Neuron (in vitro differentiated cells): ENCODE data around the gene TLE3.

Source experiments
- H2AFZ ChIP-seq: one replicate; pipeline ENCODE4 v1.6.1; 2013; ENCODE audit warnings: low read depth, mild to moderate bottlenecking, inconsistent platforms, low read length, moderate library complexity
- H3K27me3 ChIP-seq: one replicate; pipeline ENCODE4 v1.6.1; 2013; ENCODE audit warnings: low read length; ENCODE audit not compliant: insufficient read depth
- H3K36me3 ChIP-seq: one replicate; pipeline ENCODE4 v1.6.1; 2013; ENCODE audit warnings: low read length; ENCODE audit not compliant: insufficient read depth
- H3K4me1 ChIP-seq: one replicate; pipeline ENCODE4 v1.6.1; 2013; ENCODE audit warnings: low read length; ENCODE audit not compliant: insufficient read depth
- H3K4me3 ChIP-seq: 2 replicates; pipeline ENCODE4 v1.5.1; 2013; ENCODE audit warnings: mild to moderate bottlenecking, low read length, moderate library complexity
- H3K9me3 ChIP-seq: one replicate; pipeline ENCODE4 v1.6.1; 2013; ENCODE audit warnings: low read length

Gene TLE3

DNA sequence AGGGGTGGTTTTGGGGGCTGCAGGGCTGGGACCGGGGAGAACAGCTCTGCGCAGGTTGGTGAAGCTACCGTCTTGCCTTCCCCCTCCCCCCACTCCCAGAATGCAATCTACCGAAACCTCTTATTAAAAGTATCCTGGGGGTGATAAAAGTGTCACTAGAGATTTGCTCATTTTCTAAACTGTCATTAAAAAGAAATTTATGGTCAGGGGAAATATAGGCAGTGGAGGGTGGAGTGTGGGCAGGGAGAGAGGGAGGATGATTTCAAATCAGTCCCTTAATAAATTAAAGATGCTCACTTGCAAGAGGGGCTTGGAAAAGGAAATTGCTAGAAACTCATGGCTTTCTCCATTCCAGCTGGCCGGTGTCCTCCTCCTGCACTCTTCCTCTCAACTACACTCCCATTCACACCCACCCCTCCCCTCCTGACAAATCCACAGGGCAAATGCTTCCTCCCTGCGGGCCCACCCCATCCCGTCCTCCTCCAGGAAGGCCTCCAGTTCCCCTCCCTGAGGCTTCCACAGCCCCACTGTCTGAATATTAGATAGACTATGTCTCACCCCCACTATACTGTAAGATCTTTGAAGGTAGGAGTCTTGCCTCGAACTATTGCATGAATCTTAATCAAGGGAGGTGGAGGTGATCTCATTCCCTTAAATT, 83.9 kb downstream of the TLE3 start:
- peaks cover 48% of the 10 kb centered on the region for H3K27me3 ChIP-seq
- no peaks in the 10 kb centered on the region for H3K36me3 ChIP-seq
- H3K9me3 ChIP-seq, result no peaks in the 10 kb centered on the region
- H2AFZ ChIP-seq, result no peak overlapping the region
- H3K4me3 ChIP-seq, result no peak overlapping the region
- H3K4me1 ChIP-seq, result no peaks in the 10 kb centered on the region

DNA sequence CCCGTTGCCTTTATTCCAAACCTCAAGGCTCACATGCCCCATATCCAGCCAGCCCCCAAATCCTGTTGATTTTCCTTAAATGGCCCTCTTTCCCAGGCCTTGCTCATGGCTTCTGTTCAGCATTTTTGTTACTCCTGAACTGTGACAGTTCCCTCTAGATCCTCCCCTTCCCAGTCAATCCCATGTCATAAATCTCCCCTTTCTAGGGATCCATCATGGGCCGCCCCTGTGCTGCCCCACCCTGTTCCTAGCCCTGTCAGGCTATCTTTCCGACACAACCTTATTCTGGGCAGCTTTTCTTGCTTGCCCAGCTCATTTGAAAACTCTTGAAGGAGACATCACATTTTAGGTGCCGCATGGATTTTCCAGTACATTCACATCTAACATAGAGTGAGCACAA, 84.8 kb downstream of the TLE3 start:
- H3K4me3 ChIP-seq, result no peak overlapping the region
- no peaks in the 10 kb centered on the region for H3K9me3 ChIP-seq
- no peak overlapping the region for H2AFZ ChIP-seq
- H3K27me3 ChIP-seq, result peaks cover 50% of the 10 kb centered on the region
- no peaks in the 10 kb centered on the region for H3K4me1 ChIP-seq
- no peaks in the 10 kb centered on the region for H3K36me3 ChIP-seq

- Histone ChIP-seq H3K9me3 (no peaks in the 10 kb centered on the region), H2AFZ (no peak overlapping the region), H3K36me3 (no peaks in the 10 kb centered on the region), H3K27me3 (peaks cover 49% of the 10 kb centered on the region), H3K4me1 (no peaks in the 10 kb centered on the region), H3K4me3 (no peak overlapping the region)
These were observed 88.9 kb downstream of the TLE3 start for GRCh38 chr15:70008697-70009290.

GRCh38 chr15:70006259-70007147, 91.2 kb downstream of the TLE3 start:
- Histone ChIP-seq H2AFZ (no peak overlapping the region), H3K36me3 (no peaks in the 10 kb centered on the region), H3K9me3 (no peaks in the 10 kb centered on the region), H3K27me3 (peaks cover 35% of the 10 kb centered on the region), H3K4me1 (no peaks in the 10 kb centered on the region), H3K4me3 (no peak overlapping the region)

DNA sequence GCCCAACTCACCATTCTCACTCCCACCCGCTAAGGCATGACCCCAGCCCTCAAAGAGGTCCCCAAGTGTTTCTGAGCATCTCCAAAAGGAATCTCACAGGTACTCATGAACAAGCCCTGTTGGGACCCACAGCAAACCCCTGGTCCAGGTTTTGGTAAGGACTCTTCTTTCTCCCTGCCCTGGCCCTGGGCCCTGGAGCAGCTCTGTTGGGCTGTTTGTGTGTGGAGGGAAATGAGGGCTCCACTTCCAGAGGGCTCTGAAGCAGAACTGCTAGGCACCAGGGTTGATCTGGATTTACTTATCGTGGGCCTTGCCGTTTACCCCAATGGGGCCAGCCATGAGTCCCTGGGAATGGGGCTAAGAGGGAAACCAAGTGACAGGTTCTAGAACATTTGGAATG, 92.9 kb downstream of the TLE3 start:
- Histone ChIP-seq H2AFZ (no peak overlapping the region), H3K4me3 (no peak overlapping the region), H3K4me1 (no peaks in the 10 kb centered on the region), H3K9me3 (no peaks in the 10 kb centered on the region), H3K27me3 (peaks cover 29% of the 10 kb centered on the region), H3K36me3 (no peaks in the 10 kb centered on the region)

- Histone ChIP-seq H3K4me1 (no peaks in the 10 kb centered on the region), H3K9me3 (no peaks in the 10 kb centered on the region), H3K36me3 (no peaks in the 10 kb centered on the region), H2AFZ (no peak overlapping the region), H3K27me3 (peaks cover 18% of the 10 kb centered on the region), H3K4me3 (no peak overlapping the region)
These were observed 94.8 kb downstream of the TLE3 start for GRCh38 chr15:70002897-70003296.

DNA sequence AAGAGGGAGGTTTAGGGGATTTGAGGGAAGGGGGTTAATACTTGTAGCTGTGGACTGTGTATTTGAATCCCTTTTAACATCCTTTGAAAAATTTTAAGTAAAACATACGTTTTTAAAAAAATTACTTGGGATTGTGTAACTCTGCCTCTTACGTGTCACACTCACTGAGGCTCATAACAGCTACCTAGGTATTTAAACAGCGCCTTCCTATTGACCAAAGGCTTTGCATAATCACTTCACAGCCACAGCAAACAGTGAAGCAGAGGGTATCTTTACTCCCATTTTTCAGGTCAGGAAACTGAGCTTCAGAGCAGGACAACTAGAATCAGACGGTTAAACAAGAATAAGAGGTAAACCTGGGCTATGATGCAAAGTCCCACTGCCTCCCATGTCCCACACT, 95.9 kb downstream of the TLE3 start:
- Histone ChIP-seq H3K4me3 (no peak overlapping the region), H3K27me3 (peaks cover 12% of the 10 kb centered on the region), H2AFZ (no peak overlapping the region), H3K4me1 (no peaks in the 10 kb centered on the region), H3K9me3 (no peaks in the 10 kb centered on the region), H3K36me3 (no peaks in the 10 kb centered on the region)

DNA sequence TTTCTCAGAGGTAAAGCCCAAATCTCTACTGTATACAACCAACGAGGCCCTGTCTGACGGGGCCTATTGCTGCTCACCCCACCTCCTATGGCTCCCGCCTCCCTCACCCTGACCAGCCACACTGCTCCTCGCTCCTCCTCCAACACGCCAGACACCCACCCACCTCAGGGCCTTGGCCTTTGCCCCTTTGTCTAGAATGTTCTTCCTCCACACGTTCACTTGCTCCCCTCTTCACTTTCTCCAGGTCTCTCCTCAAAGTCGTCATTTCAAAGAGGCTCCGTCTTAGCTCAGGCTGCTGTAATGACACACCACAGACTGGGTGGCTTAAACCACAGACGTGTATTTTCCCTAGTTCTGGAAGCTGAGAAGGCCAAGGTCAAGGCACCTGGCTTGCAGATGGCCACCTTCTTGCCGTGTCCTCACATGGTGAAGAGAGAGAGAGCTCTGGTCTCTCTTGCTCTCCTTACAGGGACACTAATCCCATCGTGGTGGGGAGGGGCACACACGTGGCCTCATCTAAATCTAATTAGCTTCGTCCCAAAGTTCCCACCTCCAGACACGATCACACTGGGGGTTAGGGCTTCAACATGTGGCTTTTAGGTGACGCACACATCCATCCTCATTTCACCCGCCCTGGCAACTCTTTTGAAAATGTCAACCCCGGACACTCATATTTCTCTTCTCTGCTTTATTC, 98.2 kb downstream of the TLE3 start:
- H3K27me3 ChIP-seq, result peaks cover 3% of the 10 kb centered on the region
- no peaks in the 10 kb centered on the region for H3K36me3 ChIP-seq
- no peak overlapping the region for H3K4me3 ChIP-seq
- no peaks in the 10 kb centered on the region for H3K4me1 ChIP-seq
- H3K9me3 ChIP-seq, result no peaks in the 10 kb centered on the region
- no peak overlapping the region for H2AFZ ChIP-seq

DNA sequence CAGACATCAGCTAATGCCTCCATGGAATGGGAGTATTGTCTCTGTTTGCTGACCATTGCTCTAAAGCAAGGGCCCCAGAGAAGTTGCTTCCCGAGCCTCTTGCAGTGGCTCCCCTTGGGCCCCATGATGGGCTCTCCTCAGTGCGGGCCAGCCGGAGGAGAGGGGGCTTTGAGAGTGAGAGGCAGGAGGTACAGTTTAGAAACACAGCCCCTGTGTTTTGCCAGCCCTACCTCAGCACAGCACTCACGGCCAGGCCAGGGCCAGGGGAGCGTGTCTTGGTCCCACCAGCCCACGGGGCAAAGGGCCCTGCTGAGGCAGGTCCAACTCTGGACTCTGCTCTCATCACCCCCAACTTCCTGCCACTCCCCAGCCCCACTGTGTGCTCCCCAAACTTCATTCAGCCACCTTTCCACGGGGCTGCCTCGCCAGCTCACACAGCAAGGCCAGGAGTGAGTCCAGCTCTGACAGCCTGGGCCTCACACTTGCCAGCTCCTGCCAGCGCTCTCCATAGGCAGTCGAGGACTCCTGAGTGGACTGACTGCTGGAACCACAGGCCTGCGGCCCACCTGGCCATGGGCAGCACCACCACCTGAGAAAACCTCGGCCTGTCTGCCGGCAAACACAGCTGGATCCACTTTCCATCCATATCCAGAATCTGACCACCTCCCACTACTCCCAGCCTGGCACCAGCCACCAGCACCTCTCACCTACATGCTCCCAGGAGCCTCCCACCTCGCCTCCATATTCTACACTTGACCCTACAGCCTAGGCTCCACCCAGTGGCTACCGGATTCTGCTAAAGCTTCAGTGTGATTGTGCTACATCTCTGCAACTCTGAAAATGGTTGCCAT, 99.0 kb downstream of the TLE3 start:
- Histone ChIP-seq H2AFZ (no peak overlapping the region), H3K27me3 (no peaks in the 10 kb centered on the region), H3K36me3 (no peaks in the 10 kb centered on the region), H3K4me3 (no peak overlapping the region), H3K9me3 (no peaks in the 10 kb centered on the region), H3K4me1 (no peaks in the 10 kb centered on the region)

DNA sequence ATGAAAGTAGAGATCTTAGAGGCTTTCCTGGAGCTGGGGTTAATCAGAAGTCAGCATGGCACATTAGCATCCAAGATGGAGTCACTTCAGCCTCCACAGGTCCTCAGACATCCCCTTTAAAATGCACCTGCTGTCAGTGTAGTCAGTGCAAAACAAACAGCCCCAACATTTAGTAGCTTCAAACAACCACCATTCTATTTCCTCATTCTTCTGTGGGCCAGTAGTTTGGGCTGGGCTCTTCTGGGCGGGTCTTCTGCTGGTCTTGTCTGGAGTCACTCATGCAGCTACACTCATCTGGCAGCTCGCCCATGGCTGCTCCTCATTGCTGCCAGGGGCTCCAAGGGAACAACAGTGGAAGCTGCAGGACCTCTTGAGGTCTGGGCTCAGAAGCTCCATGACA, 99.9 kb downstream of the TLE3 start:
- no peak overlapping the region for H3K4me3 ChIP-seq
- no peaks in the 10 kb centered on the region for H3K36me3 ChIP-seq
- no peaks in the 10 kb centered on the region for H3K27me3 ChIP-seq
- no peaks in the 10 kb centered on the region for H3K9me3 ChIP-seq
- no peaks in the 10 kb centered on the region for H3K4me1 ChIP-seq
- H2AFZ ChIP-seq, result no peak overlapping the region
